ENCODE results near the gene CSNK1G2. TPM values are rescaled to one million over a fixed set of nuclear protein-coding genes. Genes with fewer than 3 reads are reported as not detected.

CSNK1G2 gene
- total RNA-seq, 2 donors from 2014 or later: 35.3 to 65.6 TPM

DNA sequence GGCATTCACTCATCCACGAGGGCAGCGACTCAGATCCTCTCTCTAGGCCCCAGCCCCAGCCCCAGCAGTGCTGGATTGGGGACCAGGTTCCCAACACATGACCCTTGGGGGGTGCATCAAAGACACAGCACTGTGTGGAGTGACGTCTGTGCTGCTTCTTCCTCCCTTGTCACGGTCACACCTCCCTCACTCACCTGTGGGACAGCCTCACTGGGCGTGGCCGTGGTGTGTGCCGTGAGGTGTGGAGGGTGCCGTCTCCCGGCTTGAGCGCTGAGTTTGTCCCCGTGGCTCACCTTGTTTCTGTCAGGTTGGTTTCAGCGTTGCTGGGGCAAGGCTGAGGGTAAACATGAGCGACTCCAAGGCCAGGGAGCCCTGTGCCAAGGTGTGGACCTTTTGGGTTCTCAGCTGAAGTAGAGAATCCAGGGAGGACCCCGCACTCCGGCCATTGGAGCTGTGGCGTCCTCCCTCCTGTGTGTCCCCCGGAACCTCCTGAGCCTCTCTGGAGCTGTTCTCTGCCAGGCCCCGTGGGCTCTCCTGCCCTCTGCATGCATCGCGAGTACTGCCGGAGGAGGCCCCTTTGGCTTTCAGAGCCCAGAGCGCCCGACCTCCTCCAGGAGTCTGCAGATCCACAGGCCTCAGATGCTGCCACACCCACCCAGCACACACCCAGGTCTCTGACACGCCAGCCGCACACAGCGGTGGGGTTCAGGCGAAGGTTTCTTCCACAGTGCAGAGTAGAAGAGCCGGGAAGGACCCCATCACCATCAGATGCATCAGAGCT lies 33.6 kb downstream of the CSNK1G2 start:
- 72 to 94% methylated on average over 9 to 26 of the region's 28 CpGs for WGBS, 2 donors
- no peak for TF ChIP-seq CTCF (IDR thresholded peaks at IDR 0.05)
- no peak for TF ChIP-seq POLR2A (IDR thresholded peaks at IDR 0.05)
- Histone ChIP-seq H3K36me3 (replicated peaks in 1 of 2; ENCODE audit: insufficient read depth in 1 of 2, low read depth in 2 of 2) (peaks cover 0 to 9% of the 10 kb centered on the region in 2 donors), H3K9me3 (no peaks in the 10 kb centered on the region), H3K4me1 (no peaks in the 10 kb centered on the region), H3K4me3 (no peak overlapping the region), H3K27me3 (no peaks in the 10 kb centered on the region), H3K27ac (no peak overlapping the region)
- DNase-seq (no peak), ATAC-seq (no peak)
- intact Hi-C loops (cut with DNase I): no loop called here

DNA sequence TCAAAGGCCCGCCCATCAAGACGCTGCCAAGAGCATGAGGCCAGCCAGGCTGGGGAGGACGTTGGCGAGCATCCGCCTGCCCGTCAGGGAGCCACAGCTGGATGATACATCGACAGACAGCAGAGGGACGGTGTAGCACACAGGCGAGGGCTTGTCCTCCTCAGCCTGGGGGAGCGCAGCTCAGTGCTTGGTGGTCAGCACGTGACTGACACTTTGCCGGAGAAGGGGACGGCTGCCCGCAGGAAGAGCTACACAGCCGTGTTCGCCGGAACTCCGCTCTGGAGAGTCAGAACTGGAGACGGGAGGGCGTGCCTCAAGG lies 34.1 kb downstream of the CSNK1G2 start:
- Histone ChIP-seq H3K9me3 (no peaks in the 10 kb centered on the region), H3K27ac (no peak overlapping the region), H3K27me3 (no peaks in the 10 kb centered on the region), H3K4me3 (no peak overlapping the region), H3K4me1 (no peaks in the 10 kb centered on the region), H3K36me3 (replicated peaks in 1 of 2; ENCODE audit: insufficient read depth in 1 of 2, low read depth in 2 of 2) (peaks cover 4 to 12% of the 10 kb centered on the region in 2 donors)
- DNase-seq: no peak
- intact Hi-C loops (cut with DNase I): no loop called here
- 82 to 90% methylated on average over 12 to 19 of the region's 20 CpGs for WGBS, 2 donors
- TF ChIP-seq POLR2A (IDR thresholded peaks at IDR 0.05) (no peak), CTCF (IDR thresholded peaks at IDR 0.05) (no peak)
- ATAC-seq: no peak

- TF ChIP-seq POLR2A (IDR thresholded peaks at IDR 0.05) (no peak), CTCF (IDR thresholded peaks at IDR 0.05) (no peak)
- DNase-seq: no peak
- no peaks in the 10 kb centered on the region for H3K4me1 ChIP-seq
- 85 to 100% methylated on average over 1 to 7 of the region's 15 CpGs for WGBS, 2 donors
- H3K9me3 ChIP-seq: no peaks in the 10 kb centered on the region
- no peak overlapping the region for H3K27ac ChIP-seq
- H3K36me3 ChIP-seq (replicated peaks in 1 of 2; ENCODE audit: insufficient read depth in 1 of 2, low read depth in 2 of 2): peaks cover 15 to 18% of the 10 kb centered on the region in 2 donors
- no peak overlapping the region for H3K4me3 ChIP-seq
- ATAC-seq: no peak
- intact Hi-C loops (cut with DNase I): no loop called here
- no peaks in the 10 kb centered on the region for H3K27me3 ChIP-seq
Measured at GRCh38 chr19:1977120-1977519, 36.1 kb downstream of the CSNK1G2 start.

GRCh38 chr19:1978346-1978894 lies 37.4 kb downstream of the CSNK1G2 start:
- TF ChIP-seq POLR2A (IDR thresholded peaks at IDR 0.05) (no peak), CTCF (IDR thresholded peaks at IDR 0.05) (no peak)
- DNase-seq (no peak), ATAC-seq (no peak)
- Histone ChIP-seq H3K4me3 (no peak overlapping the region), H3K27me3 (no peaks in the 10 kb centered on the region), H3K36me3 (replicated peaks in 1 of 2; ENCODE audit: insufficient read depth in 1 of 2, low read depth in 2 of 2) (peaks cover 15 to 18% of the 10 kb centered on the region in 2 donors), H3K4me1 (no peaks in the 10 kb centered on the region), H3K9me3 (no peaks in the 10 kb centered on the region), H3K27ac (no peak overlapping the region)
- intact Hi-C loops (cut with DNase I): no loop called here
- WGBS, 2 donors: 97% methylated on average over 50 of the region's 51 CpGs; no CpG with 5 or more reads in 1 of the 2 donors

- TF ChIP-seq POLR2A (IDR thresholded peaks at IDR 0.05) (no peak), CTCF (IDR thresholded peaks at IDR 0.05) (no peak)
- ATAC-seq (no peak), DNase-seq (no peak)
- intact Hi-C loops (cut with DNase I): no loop called here
- Histone ChIP-seq H3K9me3 (no peaks in the 10 kb centered on the region), H3K27me3 (no peaks in the 10 kb centered on the region), H3K36me3 (replicated peaks in 1 of 2; ENCODE audit: insufficient read depth in 1 of 2, low read depth in 2 of 2) (peaks cover 15 to 18% of the 10 kb centered on the region in 2 donors), H3K27ac (no peak overlapping the region), H3K4me1 (no peaks in the 10 kb centered on the region), H3K4me3 (no peak overlapping the region)
- 96% methylated on average over 10 to 38 of the region's 43 CpGs for WGBS, 2 donors
Measured at GRCh38 chr19:1979017-1979416, 38.0 kb downstream of the CSNK1G2 start.
